ENCODE data around the gene SPDYC. TPM values are rescaled to one million over a fixed set of nuclear protein-coding genes. Genes with fewer than 3 reads are reported as not detected.

SPDYC gene
- total RNA-seq, 3 donors from 2014 or later, result not detected

DNA sequence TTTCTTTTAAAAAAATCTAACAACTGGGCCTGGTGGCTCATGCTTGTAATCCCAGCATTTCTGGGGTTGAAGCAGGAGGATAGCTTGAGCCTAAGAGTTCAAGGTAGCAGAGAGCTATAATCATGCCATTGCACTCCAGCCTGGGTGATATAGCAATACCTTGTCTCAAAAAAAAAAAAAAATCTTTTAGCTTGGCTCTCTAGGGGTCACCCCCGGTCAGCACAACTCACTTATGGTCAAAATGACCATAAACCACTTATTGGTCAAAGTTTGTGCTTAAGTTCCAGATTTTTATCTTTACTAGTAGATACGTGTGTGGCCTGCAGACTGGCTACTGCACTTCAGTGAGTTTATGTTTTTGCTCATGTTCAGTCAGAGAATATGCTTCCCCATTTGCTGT, 6.3 kb upstream of the SPDYC start:
- H3K27ac ChIP-seq, result no peak overlapping the region

GRCh38 chr11:65165410-65166317, 4.4 kb upstream of the SPDYC start:
- intact Hi-C loops (cut with DNase I; ENCODE audit: low total_unique reads), result no loop called here
- no peaks in the 10 kb centered on the region for H3K36me3 ChIP-seq
- no peaks in the 10 kb centered on the region for H3K4me1 ChIP-seq
- peak overlapping the region in 1 of 2 donors; percentile 62 for H3K27ac ChIP-seq
- no peaks in the 10 kb centered on the region for H3K27me3 ChIP-seq
- H3K4me3 ChIP-seq, result peak overlapping the region; percentile 19 to 44 (median 36)
- TF ChIP-seq, protein P1, sequence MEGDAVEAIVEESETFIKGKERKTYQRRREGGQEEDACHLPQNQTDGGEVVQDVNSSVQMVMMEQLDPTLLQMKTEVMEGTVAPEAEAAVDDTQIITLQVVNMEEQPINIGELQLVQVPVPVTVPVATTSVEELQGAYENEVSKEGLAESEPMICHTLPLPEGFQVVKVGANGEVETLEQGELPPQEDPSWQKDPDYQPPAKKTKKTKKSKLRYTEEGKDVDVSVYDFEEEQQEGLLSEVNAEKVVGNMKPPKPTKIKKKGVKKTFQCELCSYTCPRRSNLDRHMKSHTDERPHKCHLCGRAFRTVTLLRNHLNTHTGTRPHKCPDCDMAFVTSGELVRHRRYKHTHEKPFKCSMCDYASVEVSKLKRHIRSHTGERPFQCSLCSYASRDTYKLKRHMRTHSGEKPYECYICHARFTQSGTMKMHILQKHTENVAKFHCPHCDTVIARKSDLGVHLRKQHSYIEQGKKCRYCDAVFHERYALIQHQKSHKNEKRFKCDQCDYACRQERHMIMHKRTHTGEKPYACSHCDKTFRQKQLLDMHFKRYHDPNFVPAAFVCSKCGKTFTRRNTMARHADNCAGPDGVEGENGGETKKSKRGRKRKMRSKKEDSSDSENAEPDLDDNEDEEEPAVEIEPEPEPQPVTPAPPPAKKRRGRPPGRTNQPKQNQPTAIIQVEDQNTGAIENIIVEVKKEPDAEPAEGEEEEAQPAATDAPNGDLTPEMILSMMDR (IDR thresholded peaks at IDR 0.05), result no peak
- peak in 1 of 3 donors; percentile 16 for TF ChIP-seq POLR2AphosphoS5 (IDR thresholded peaks at IDR 0.05)
- TF ChIP-seq POLR2A (IDR thresholded peaks at IDR 0.05), result no peak
- DNase-seq (ENCODE audit: low spot score in 2 of 2), result no peak
- H3K9me3 ChIP-seq, result no peaks in the 10 kb centered on the region

More for the DNA sequence above, 6.3 kb upstream of the SPDYC start:
- no peak for TF ChIP-seq POLR2A (IDR thresholded peaks at IDR 0.05)
- TF ChIP-seq POLR2AphosphoS5 (IDR thresholded peaks at IDR 0.05), result no peak
- TF ChIP-seq, protein P1 (IDR thresholded peaks at IDR 0.05), result no peak
- Histone ChIP-seq H3K4me1 (no peaks in the 10 kb centered on the region), H3K36me3 (no peaks in the 10 kb centered on the region), H3K4me3 (no peak overlapping the region), H3K9me3 (no peaks in the 10 kb centered on the region), H3K27me3 (no peaks in the 10 kb centered on the region)
- DNase-seq (ENCODE audit: low spot score in 2 of 2), result no peak
- intact Hi-C loops (cut with DNase I; ENCODE audit: low total_unique reads), result no loop called here

DNA sequence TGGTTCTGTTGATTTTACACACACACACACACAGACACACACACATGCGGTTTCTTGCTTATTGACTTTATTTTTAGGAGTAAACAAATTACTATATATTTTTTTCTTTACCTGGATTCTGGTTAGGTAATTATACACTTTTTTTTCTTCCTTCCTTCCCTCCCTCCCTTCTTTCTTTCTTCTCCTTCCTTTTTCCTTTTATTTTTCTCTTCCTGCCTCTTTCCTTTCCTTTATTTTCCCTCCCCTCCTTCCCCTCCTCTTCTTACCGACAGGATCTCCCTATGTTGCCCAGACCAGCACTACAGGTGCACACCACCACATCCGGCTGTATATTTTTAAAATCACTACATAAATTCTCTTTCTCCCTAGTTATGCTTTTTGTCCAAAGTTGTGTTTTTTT, 3.1 kb upstream of the SPDYC start:
- Histone ChIP-seq H3K9me3 (no peaks in the 10 kb centered on the region), H3K27me3 (no peaks in the 10 kb centered on the region), H3K4me1 (no peaks in the 10 kb centered on the region), H3K36me3 (no peaks in the 10 kb centered on the region), H3K4me3 (no peak overlapping the region), H3K27ac (no peak overlapping the region)
- no peak for DNase-seq (ENCODE audit: low spot score in 2 of 2)
- intact Hi-C loops (cut with DNase I; ENCODE audit: low total_unique reads), result no loop called here
- TF ChIP-seq POLR2A (IDR thresholded peaks at IDR 0.05) (no peak), POLR2AphosphoS5 (IDR thresholded peaks at IDR 0.05) (no peak)
- TF ChIP-seq, protein P1 (IDR thresholded peaks at IDR 0.05), result no peak

GRCh38 chr11:65167656-65168055, 2.4 kb upstream of the SPDYC start:
- Histone ChIP-seq H3K4me3 (no peak overlapping the region), H3K27me3 (no peaks in the 10 kb centered on the region), H3K4me1 (no peaks in the 10 kb centered on the region), H3K36me3 (no peaks in the 10 kb centered on the region), H3K27ac (no peak overlapping the region), H3K9me3 (no peaks in the 10 kb centered on the region)
- intact Hi-C loops (cut with DNase I; ENCODE audit: low total_unique reads), result no loop called here
- TF ChIP-seq, protein P1 (IDR thresholded peaks at IDR 0.05), result no peak
- TF ChIP-seq POLR2A (IDR thresholded peaks at IDR 0.05) (no peak), POLR2AphosphoS5 (IDR thresholded peaks at IDR 0.05) (no peak)
- no peak for DNase-seq (ENCODE audit: low spot score in 2 of 2)

DNA sequence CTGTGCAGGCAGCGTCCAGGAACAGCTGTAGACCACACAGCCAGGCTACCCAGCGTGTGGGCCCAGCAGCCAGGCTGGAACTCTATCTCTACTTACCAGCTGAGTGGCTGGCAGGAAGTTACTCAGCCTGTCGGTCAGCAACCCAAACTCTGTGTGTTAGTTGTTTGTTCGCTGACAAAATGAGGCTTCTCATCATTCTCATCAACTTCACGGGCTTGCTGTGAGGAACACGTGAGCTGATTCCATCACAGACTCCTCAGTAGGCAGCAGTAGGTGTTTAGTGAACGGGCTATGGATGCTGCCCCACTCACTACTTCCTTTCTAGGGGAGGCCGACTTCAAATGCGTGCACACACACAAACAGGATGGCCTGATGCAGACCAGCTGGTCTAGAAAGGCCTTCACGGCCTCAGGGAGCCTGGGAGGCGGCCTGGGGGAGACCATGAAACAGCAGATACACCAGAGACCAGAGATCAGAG, 830 bp upstream of the SPDYC start:
- Histone ChIP-seq H3K4me3 (no peak overlapping the region), H3K27ac (no peak overlapping the region), H3K9me3 (no peaks in the 10 kb centered on the region), H3K27me3 (no peaks in the 10 kb centered on the region), H3K36me3 (no peaks in the 10 kb centered on the region), H3K4me1 (no peaks in the 10 kb centered on the region)
- TF ChIP-seq POLR2AphosphoS5 (IDR thresholded peaks at IDR 0.05) (no peak), POLR2A (IDR thresholded peaks at IDR 0.05) (no peak)
- TF ChIP-seq, protein P1 (IDR thresholded peaks at IDR 0.05), result no peak
- intact Hi-C loops (cut with DNase I; ENCODE audit: low total_unique reads), result no loop called here
- DNase-seq (ENCODE audit: low spot score in 2 of 2), result no peak

Data from breast epithelium (tissue), 4 donors.